NOMO-1 treated with DMSO at 0.1 percent for 48 hours (cell line): Measurements from ENCODE around the gene CNOT6L.

Experiments used
- DNase-seq: peaks from one replicate; lab custom pipeline; 2025; ENCODE audit not compliant: unreplicated experiment; lab: John Stamatoyannopoulos, UW

The CNOT6L gene

DNA sequence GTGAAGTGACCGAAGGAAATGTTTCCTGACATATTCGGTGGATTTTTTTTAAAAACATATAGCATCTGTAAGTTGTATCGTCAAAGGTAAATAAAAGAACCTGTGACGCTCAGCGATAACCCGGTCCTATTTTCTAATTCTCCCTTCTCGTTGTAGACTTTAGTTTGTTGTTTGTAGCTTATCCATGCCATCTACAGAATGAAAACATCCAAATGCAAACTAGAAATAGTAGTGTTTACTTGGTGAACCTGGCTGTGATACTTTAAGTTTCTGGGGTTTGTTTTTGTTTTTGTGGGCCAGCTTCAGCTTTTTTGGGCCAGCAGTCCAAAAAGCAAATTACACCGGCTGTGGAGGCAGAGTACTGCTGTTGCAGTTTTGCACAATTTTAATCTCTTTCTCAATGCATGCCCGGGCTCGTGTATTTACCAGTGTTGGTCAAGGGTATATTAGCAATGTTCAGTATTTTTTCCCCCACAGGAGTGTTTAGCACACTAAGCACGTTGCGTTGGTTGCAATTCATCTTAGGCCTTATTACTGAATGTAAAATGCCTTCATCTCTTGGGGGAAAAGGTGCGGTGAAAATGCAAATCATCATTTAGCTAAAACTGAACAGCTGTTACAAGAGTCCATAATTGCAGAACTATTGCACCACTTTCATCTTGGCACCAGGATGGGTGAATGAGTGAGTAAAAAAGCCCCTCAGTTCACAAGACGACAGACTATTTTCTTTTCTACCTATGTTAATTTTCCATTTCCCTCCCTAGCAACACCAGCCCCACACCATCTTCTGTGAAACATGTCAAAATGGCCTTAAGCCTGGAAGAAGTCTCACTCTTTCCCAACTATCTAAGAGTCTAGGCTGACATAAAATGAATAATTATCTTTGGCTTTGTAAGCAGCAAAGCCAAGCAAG lies 1.7 kb upstream of the CNOT6L start:
- DNase-seq: peak; percentile 48

DNA sequence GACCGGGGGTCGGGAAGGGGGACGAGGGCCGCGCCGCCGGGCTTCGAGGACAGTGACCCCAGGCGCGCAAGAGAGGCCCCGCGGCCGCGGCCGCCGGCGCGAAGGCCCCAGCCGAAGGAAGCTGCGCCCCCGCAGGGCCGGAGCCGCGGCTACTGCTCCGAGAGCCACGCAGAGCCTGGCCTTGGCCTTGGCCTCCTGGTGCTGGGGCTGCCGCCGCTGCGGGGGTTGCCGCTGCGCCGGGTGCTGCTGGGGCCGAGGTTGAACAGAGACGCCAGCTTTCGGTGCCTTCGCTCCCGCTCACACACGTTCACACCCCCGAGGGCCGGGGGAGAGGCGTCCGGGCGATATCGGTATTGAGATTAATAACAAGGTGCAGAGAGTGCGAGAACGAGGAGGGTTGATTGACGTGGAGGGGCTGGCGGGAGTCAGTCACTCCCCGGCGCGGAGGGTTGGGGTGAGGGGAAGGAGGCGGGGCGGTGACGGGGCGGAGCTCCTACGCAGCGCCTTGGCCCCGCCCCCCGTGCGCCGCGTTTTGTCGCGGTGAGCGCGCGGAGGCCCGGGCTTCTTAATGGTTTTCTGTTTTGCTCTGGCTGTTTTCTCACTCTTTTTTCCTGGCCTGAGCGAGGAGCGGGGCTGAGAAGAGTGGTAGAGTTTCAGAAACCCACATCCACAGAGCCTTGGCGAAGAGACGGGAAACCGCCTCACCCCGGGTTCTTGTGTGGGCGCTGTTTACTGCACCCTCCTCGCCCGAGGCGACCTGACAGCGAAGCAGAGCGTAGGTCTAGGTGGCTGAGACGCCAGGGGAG lies 878 bp upstream of the CNOT6L start:
- DNase-seq: peak; percentile 79

- peak; percentile 44 for DNase-seq
Observed at GRCh38 chr4:77819404-77819842, 255 bp upstream of the CNOT6L start.

DNA sequence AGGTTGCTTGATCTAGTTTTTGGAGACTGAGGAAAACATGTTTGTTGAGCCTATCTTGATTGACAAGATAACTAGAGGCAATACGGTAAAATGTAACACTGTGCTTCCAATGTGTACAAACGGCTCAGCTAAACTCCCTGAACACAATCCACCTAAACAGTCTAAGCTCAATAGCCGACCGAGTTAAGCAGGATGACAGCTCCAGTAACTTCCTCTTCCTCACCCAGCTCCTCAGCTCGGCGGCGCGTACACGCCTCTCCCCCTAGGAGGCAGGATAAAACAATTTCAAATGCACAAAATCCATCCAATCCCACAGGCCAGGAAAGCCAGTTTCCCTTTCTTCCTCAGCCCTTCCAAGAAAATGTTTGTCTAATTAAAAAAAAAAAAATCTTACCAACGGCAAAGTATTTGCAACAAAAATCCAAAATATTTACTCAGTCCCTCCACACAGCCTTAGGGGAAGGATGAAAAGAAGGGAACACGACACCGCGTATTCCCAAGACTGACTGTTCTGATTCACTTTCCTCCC lies 1.0 kb downstream of the CNOT6L start:
- peak; percentile 85 for DNase-seq

DNA sequence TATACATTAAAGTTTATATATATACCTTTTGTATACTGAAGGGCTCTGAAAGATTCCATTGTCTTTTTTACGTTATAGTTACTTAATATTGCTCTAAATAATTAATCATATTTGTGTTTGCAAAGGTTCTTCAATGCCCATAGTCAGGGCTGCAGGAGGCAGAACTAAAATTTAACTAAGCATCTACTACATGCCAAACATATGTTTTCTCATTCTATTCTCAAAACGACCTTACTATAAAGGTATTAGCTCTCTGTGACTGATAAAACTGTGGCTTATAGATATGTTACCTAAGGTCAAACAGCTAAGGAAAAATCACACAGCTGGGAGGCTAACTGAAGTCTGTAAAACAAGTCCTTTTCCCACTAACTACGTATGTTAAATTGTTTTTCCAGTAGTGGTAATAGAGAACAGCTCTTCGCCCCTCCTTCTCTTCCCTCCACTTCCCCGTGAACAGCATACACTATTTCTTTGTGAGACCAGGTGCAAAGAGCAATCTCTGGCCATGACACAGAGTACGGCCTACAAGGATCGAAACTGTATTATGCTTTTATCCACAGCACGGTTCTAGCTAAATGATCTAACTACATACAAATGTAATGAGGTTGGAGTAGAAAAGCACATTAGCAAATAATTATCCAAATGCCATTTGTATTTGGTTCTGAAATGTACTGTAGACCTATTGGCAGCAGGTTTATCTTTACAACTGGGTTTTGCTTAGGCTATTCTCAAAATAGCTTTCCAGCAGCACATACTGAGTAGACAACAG lies 1.7 kb downstream of the CNOT6L start:
- DNase-seq: no peak

- no peak for DNase-seq
Observed at GRCh38 chr4:77816546-77816945, 2.6 kb downstream of the CNOT6L start.

- no peak for DNase-seq
Observed at GRCh38 chr4:77815636-77816035, 3.5 kb downstream of the CNOT6L start.

GRCh38 chr4:77805840-77806239 lies 13.3 kb downstream of the CNOT6L start:
- no peak for DNase-seq

- DNase-seq: no peak
Observed at GRCh38 chr4:77804471-77804870, 14.7 kb downstream of the CNOT6L start.

GRCh38 chr4:77802402-77802801 lies 16.8 kb downstream of the CNOT6L start:
- DNase-seq: no peak

DNA sequence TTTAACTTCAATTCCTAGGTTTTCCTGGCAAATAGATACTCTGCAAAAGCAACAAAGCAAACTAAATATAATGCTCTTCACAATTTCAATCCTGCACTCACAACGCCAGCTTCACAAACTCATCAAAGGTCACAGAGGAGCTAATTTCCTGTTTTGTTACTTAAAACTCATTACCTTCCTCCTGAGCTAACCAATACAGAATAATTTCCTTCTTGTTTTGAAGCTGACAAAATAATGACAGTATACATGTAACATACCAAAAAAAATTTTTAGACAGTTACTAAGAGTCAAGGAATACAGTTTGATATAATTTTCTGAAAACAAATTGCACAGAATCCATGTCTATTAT lies 17.9 kb downstream of the CNOT6L start:
- peak; percentile 35 for DNase-seq

DNA sequence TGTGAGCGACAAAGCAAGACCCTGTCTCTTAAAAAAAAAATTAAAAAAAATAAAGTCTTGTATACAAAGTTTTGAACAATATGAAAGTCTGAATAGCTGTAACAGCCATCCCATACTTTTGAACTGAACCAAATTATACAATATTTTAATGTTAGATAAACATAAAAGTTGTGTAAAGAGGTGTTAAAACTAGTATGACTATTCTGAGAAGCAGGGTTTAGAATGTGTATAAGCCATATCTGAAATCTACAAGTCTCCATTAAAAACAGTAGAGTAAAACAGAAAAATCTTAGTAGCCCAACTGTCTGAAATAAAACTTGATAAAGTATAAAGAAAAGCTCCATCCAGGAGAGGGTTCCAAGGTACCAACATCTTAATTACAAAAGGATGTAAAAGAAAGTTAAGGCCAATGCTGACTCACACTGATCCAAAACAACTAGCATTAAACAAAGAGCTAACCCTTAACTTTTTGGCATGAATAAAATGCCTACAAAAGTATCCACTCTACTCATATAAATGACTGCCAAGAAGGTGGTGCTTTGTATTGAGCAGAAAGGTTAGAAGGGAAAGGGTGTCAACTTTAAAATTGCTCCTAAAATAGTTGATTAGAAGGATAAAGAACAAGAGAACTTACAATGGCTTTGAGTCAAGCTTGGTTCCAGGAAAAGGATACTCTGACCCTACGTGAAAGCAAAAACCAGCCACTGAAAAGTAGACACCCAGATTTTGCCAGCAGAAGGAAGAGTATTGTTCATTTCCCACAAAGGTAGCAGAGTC lies 18.5 kb downstream of the CNOT6L start:
- DNase-seq: no peak

DNA sequence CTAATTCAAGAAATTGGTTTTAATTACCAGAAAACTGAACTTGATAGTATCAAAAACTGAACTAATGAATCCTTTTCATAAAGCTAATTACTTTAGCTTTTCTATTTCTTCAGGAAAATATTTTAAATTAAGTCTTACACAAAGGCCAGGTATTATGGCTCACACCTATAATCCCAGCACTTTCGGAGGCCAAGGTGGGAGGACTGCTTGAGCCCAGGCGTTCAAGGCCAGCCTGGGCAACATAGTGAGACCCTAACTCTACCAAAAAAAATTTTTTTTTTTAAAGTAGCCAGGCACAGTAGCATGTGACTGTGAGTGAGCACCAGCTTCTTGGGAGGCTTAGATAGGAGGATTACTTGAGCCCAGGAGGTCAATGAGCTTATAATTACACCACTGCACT lies 19.1 kb downstream of the CNOT6L start:
- DNase-seq: no peak

DNA sequence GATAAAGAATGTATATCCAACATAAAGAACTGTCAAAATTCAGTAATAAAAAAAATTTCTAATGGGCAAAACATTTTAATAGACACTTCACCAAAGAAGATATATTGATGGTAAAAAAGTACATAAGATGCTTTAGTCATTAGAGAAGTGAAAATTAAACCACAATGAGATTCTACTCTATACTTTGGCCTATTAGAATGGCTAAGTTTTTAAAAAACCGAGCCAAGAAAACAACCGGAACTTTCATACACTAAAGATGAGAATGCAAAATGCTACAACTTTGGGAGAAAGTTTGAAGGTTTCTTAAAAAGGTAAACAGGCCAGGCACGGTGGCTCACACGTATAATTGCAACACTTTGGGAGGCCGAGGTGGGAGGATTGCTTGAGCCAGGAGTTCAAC lies 20.8 kb downstream of the CNOT6L start:
- no peak for DNase-seq

DNA sequence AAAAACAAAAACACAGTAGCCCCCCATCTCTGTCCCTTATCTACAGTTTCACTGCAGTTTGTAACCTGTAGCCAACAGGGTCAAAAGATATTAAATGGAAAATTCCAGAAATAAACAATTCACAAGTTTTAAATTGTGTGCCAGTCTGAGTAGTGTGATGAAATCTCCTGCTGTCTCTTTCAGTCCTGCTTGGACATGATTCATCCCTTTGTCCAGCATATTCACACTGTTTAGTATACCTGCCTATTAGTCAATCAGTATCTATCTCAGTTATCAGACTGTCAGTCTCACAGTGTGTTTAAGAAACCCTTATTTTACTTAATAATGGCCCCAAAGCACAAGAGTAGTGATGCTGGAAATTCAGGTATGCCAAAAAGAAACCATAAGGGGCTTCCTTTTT lies 21.9 kb downstream of the CNOT6L start:
- DNase-seq: no peak

DNA sequence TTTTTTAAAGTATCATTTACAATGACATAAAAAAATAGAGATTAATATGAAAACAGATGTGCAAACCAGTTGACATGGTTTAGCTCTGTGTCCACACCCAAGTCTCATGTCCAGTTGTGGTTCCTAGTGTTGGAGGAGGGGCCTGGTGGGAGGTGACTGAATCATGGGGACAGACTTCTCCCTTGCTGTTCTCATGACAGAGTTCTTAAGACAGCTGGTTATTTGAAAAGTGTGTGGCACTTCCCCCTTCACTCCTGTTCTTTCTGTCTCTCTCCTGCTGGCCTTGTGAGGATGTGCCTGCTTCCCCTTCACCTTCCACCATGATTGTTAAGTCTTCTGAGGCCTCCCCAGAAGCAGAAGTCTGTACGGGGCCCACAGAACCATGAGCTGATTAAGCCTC lies 23.8 kb downstream of the CNOT6L start:
- DNase-seq: no peak

GRCh38 chr4:77790146-77790545 lies 29.0 kb downstream of the CNOT6L start:
- no peak for DNase-seq

- DNase-seq: no peak
Observed at GRCh38 chr4:77788990-77789389, 30.2 kb downstream of the CNOT6L start.

- DNase-seq: no peak
Observed at GRCh38 chr4:77787969-77788368, 31.2 kb downstream of the CNOT6L start.

GRCh38 chr4:77785669-77786068 lies 33.5 kb downstream of the CNOT6L start:
- DNase-seq: no peak
